ENCODE measurements around the gene HEATR9.

Gene HEATR9

GRCh38 chr17:35914354-35914753 is 45.7 kb upstream of the HEATR9 start:
- H3K36me3 ChIP-seq (ENCODE audit: insufficient read depth, low read length) = peaks cover 12% of the 10 kb centered on the region
- no peak overlapping the region for H3K9ac ChIP-seq (ENCODE audit: low read length)
- H4K20me1 ChIP-seq (ENCODE audit: insufficient read depth, low read length) = no peaks in the 10 kb centered on the region
- H3K9me2 ChIP-seq (ENCODE audit: low read depth, low read length) = no peaks in the 10 kb centered on the region
- no peaks in the 10 kb centered on the region for H3F3A ChIP-seq (ENCODE audit: insufficient read depth, low read length)
- H3K27me3 ChIP-seq (ENCODE audit: insufficient read depth, low read length) = no peaks in the 10 kb centered on the region
- H2AFZ ChIP-seq (ENCODE audit: low read length) = no peak overlapping the region
- no peak overlapping the region for H3K4me3 ChIP-seq (ENCODE audit: low read depth, low read length, poor library complexity, severe bottlenecking)
- no peaks in the 10 kb centered on the region for H3K79me2 ChIP-seq (ENCODE audit: insufficient read depth, low read length)
- H3K27ac ChIP-seq (ENCODE audit: low read depth, low read length, poor library complexity, severe bottlenecking) = no peak overlapping the region
- no peaks in the 10 kb centered on the region for H3K9me3 ChIP-seq (ENCODE audit: low read length)
- no peaks in the 10 kb centered on the region for H3K4me1 ChIP-seq (ENCODE audit: insufficient read depth, low read length, severe bottlenecking)
- no peak overlapping the region for H3K4me2 ChIP-seq (ENCODE audit: low read length)
- TF ChIP-seq CTCF (IDR thresholded peaks at IDR 0.05; ENCODE audit: low read length) (no peak), EZH2 (IDR thresholded peaks at IDR 0.05; ENCODE audit: borderline replicate concordance, low read length) (no peak)

GRCh38 chr17:35913609-35914008 is 44.9 kb upstream of the HEATR9 start:
- Histone ChIP-seq H3K27ac (ENCODE audit: low read depth, low read length, poor library complexity, severe bottlenecking) (no peak overlapping the region), H4K20me1 (ENCODE audit: insufficient read depth, low read length) (no peaks in the 10 kb centered on the region), H3K4me3 (ENCODE audit: low read depth, low read length, poor library complexity, severe bottlenecking) (no peak overlapping the region), H3K9me2 (ENCODE audit: low read depth, low read length) (no peaks in the 10 kb centered on the region), H3K4me1 (ENCODE audit: insufficient read depth, low read length, severe bottlenecking) (no peaks in the 10 kb centered on the region), H3K36me3 (ENCODE audit: insufficient read depth, low read length) (0 out of 2 replicates have a peak, but pooled peaks cover 9% of the 10 kb centered on the region), H3F3A (ENCODE audit: insufficient read depth, low read length) (no peaks in the 10 kb centered on the region), H3K9me3 (ENCODE audit: low read length) (no peaks in the 10 kb centered on the region), H3K79me2 (ENCODE audit: insufficient read depth, low read length) (no peaks in the 10 kb centered on the region), H3K4me2 (ENCODE audit: low read length) (no peak overlapping the region), H3K9ac (ENCODE audit: low read length) (no peak overlapping the region), H3K27me3 (ENCODE audit: insufficient read depth, low read length) (no peaks in the 10 kb centered on the region), H2AFZ (ENCODE audit: low read length) (no peak overlapping the region)
- TF ChIP-seq EZH2 (IDR thresholded peaks at IDR 0.05; ENCODE audit: borderline replicate concordance, low read length) (no peak), CTCF (IDR thresholded peaks at IDR 0.05; ENCODE audit: low read length) (no peak)

- no peak overlapping the region for H2AFZ ChIP-seq (ENCODE audit: low read length)
- H3K9me2 ChIP-seq (ENCODE audit: low read depth, low read length) = no peaks in the 10 kb centered on the region
- H3K4me1 ChIP-seq (ENCODE audit: insufficient read depth, low read length, severe bottlenecking) = no peaks in the 10 kb centered on the region
- no peak overlapping the region for H3K4me2 ChIP-seq (ENCODE audit: low read length)
- H3K4me3 ChIP-seq (ENCODE audit: low read depth, low read length, poor library complexity, severe bottlenecking) = no peak overlapping the region
- H3F3A ChIP-seq (ENCODE audit: insufficient read depth, low read length) = no peaks in the 10 kb centered on the region
- H4K20me1 ChIP-seq (ENCODE audit: insufficient read depth, low read length) = no peaks in the 10 kb centered on the region
- H3K9me3 ChIP-seq (ENCODE audit: low read length) = no peaks in the 10 kb centered on the region
- H3K27me3 ChIP-seq (ENCODE audit: insufficient read depth, low read length) = no peaks in the 10 kb centered on the region
- H3K79me2 ChIP-seq (ENCODE audit: insufficient read depth, low read length) = no peaks in the 10 kb centered on the region
- no peak overlapping the region for H3K27ac ChIP-seq (ENCODE audit: low read depth, low read length, poor library complexity, severe bottlenecking)
- H3K9ac ChIP-seq (ENCODE audit: low read length) = no peak overlapping the region
- TF ChIP-seq CTCF (IDR thresholded peaks at IDR 0.05; ENCODE audit: low read length) = no peak
- no peak for TF ChIP-seq EZH2 (IDR thresholded peaks at IDR 0.05; ENCODE audit: borderline replicate concordance, low read length)
- 0 out of 2 replicates have a peak, but pooled peaks cover 4% of the 10 kb centered on the region for H3K36me3 ChIP-seq (ENCODE audit: insufficient read depth, low read length)
These were observed 44.3 kb upstream of the HEATR9 start for GRCh38 chr17:35912942-35913341.
